Thyroid gland (tissue), 4 donors: ENCODE data around the gene C22orf15.

ENCODE experiments used
- POLR2A ChIP-seq, 2 donors: fragments of 450-650 bp; IDR thresholded peaks; one replicate each; pipeline ENCODE4 v1.6.1; 2017; ENCODE audit warnings: antibody characterized with exemption in 2 of 2, mild to moderate bottlenecking in 2 of 2, moderate library complexity in 1 of 2
- TF ChIP-seq, protein P1 (sequence below), 6 experiments: fragments of 200-600 bp in 3 of 6; fragments of 450-650 bp in 3 of 6; sonication (generic) in 3 of 6; IDR thresholded peaks; one replicate each; pipeline ENCODE4 v1.5.1; 2016 to 2019; ENCODE audit warnings: antibody characterized with exemption in 6 of 6, mild to moderate bottlenecking in 2 of 6, inconsistent platforms in 1 of 6, moderate library complexity in 1 of 6

DNA sequence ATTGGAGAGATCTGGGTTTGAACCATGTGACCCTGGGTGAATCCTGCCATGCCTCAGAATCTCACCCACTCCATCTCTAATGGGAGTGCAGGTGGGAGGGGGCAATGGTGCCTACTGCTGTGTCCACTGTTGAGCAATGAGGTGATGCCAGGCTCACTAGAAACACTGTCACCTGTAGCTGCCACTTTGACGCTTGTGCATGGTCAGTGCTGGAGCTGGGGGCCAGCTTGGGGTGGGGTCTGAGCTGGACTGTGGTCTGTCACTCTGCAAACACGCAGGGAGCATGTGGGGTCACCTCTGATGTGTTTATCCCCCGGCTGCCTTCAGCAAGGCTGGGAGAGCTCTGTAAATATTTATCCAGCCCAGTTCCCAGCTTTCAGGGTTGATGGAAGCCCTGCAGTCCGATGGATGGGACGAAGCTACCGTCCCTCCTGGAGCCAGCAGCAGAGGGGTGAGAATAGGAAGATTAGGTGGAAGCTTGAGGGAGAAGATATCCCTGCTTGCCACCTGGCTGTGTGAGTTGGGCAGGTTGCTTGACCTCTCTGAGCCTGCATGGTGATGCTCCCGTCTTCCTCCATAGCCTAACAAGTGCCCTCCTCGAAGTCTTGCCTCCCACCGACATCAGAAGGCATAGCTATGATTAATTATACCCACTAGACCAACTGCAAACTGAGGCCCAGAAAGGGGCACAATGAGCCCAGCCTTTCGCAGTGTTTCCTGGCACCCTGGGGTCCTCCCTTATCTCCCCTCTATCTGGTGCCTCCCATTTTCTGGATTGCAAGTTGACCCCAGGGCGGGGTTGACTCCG lies 11.5 kb downstream of the C22orf15 start:
- TF ChIP-seq, protein P1, sequence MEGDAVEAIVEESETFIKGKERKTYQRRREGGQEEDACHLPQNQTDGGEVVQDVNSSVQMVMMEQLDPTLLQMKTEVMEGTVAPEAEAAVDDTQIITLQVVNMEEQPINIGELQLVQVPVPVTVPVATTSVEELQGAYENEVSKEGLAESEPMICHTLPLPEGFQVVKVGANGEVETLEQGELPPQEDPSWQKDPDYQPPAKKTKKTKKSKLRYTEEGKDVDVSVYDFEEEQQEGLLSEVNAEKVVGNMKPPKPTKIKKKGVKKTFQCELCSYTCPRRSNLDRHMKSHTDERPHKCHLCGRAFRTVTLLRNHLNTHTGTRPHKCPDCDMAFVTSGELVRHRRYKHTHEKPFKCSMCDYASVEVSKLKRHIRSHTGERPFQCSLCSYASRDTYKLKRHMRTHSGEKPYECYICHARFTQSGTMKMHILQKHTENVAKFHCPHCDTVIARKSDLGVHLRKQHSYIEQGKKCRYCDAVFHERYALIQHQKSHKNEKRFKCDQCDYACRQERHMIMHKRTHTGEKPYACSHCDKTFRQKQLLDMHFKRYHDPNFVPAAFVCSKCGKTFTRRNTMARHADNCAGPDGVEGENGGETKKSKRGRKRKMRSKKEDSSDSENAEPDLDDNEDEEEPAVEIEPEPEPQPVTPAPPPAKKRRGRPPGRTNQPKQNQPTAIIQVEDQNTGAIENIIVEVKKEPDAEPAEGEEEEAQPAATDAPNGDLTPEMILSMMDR (IDR thresholded peaks at IDR 0.05), result no peak
- no peak for TF ChIP-seq POLR2A (IDR thresholded peaks at IDR 0.05)
